WTC11 (cell line): ENCODE results near the gene TFDP3. TPM values are rescaled to one million over a fixed set of nuclear protein-coding genes. Genes with fewer than 3 reads are reported as not detected.

Experiments used
- ATAC-seq: fragments of 200-7000 bp; cut with Tn5 transposase; 2 replicates; pipeline ENCODE4 v1.10.0; 2021; ENCODE audit warnings: mild to moderate bottlenecking, moderate library complexity
- CTCF ChIA-PET: fragments of 300-600 bp; sonication (Branson Sonifier 250); formaldehyde crosslinking; loops from one replicate; lab custom pipeline; 2021; ENCODE audit warnings: antibody characterized with exemption; lab: Charles Lee
- POLR2A ChIA-PET: fragments of 350-600 bp; sonication (Branson Sonifier 250); formaldehyde crosslinking; loops from one replicate; lab custom pipeline; 2021; ENCODE audit warnings: antibody characterized with exemption; lab: Charles Lee
- DNase-seq: peaks from one replicate; pipeline ENCODE4 v3.0.0; 2021; ENCODE audit warnings: low spot score
- H3K27ac Mint-ChIP-seq: 2 replicates; pipeline ENCODE4 v1.8.0; 2021; ENCODE audit warnings: mixed read lengths
- H3K27me3 Mint-ChIP-seq: 2 replicates; pipeline ENCODE4 v1.8.0; 2021; ENCODE audit warnings: low read depth, mild to moderate bottlenecking, moderate library complexity, mixed read lengths
- H3K36me3 Mint-ChIP-seq: 2 replicates; pipeline ENCODE4 v1.8.0; 2021; ENCODE audit warnings: mixed read lengths
- H3K4me1 Mint-ChIP-seq: 2 replicates; pipeline ENCODE4 v1.8.0; 2022; ENCODE audit warnings: mixed read lengths
- H3K4me3 Mint-ChIP-seq: 2 replicates; pipeline ENCODE4 v1.8.0; 2021; ENCODE audit warnings: mild to moderate bottlenecking, moderate library complexity, mixed read lengths
- H3K9me3 Mint-ChIP-seq: 2 replicates; pipeline ENCODE4 v1.8.0; 2021; ENCODE audit warnings: mixed read lengths
- E2F5 ChIP-seq: sonication (generic); formaldehyde crosslinking; IDR thresholded peaks from 2 replicates; pipeline ENCODE4 v1.8.1; 2022; ENCODE audit warnings: mild to moderate bottlenecking, moderate library complexity, missing genetic modification reagents
- ESRRA ChIP-seq: sonication (generic); formaldehyde crosslinking; IDR thresholded peaks from 2 replicates; pipeline ENCODE4 v1.8.1; 2022; ENCODE audit warnings: mild to moderate bottlenecking, missing genetic modification reagents, borderline replicate concordance
- GRHL2 ChIP-seq: fragments of 250-450 bp; sonication (Bioruptor Pico); IDR thresholded peaks from 2 replicates; pipeline ENCODE4 v1.8.0; 2022; ENCODE audit warnings: mild to moderate bottlenecking, moderate library complexity; ENCODE audit not compliant: insufficient replicate concordance, severe bottlenecking
- JAZF1 ChIP-seq: fragments of 250-450 bp; sonication (Bioruptor Pico); IDR thresholded peaks from 2 replicates; pipeline ENCODE4 v1.9.0; 2021; ENCODE audit warnings: moderate library complexity, mild to moderate bottlenecking, inconsistent platforms
- NR2C2 ChIP-seq: sonication (generic); formaldehyde crosslinking; IDR thresholded peaks from 2 replicates; pipeline ENCODE4 v1.8.0; 2022; ENCODE audit warnings: mild to moderate bottlenecking, missing genetic modification reagents
- NR3C1 ChIP-seq: sonication (generic); formaldehyde crosslinking; conservative IDR thresholded peaks from 2 replicates; pipeline ENCODE4 v1.8.1; 2023; ENCODE audit warnings: low read depth, mild to moderate bottlenecking, missing genetic modification reagents
- RORB ChIP-seq: fragments of 250-450 bp; sonication (Bioruptor Pico); IDR thresholded peaks from 2 replicates; pipeline ENCODE4 v1.9.0; 2021; ENCODE audit warnings: mild to moderate bottlenecking
- TCF7 ChIP-seq: sonication (generic); formaldehyde crosslinking; IDR thresholded peaks from 2 replicates; pipeline ENCODE4 v1.8.0; 2022; ENCODE audit warnings: mild to moderate bottlenecking, low read depth, missing genetic modification reagents, moderate library complexity
- TEAD4 ChIP-seq: sonication (generic); formaldehyde crosslinking; IDR thresholded peaks from 2 replicates; pipeline ENCODE4 v1.8.0; 2022; ENCODE audit warnings: mild to moderate bottlenecking, missing genetic modification reagents
- TP53 ChIP-seq: sonication (generic); formaldehyde crosslinking; IDR thresholded peaks from 2 replicates; pipeline ENCODE4 v1.8.1; 2023; ENCODE audit warnings: mild to moderate bottlenecking, missing genetic modification reagents
- ZNF232 ChIP-seq: sonication (generic); formaldehyde crosslinking; IDR thresholded peaks from 2 replicates; pipeline ENCODE4 v1.8.0; 2022; ENCODE audit warnings: mild to moderate bottlenecking, missing genetic modification reagents
- ZNF281 ChIP-seq: sonication (generic); formaldehyde crosslinking; IDR thresholded peaks from 2 replicates; pipeline ENCODE4 v1.8.0; 2023; ENCODE audit warnings: mild to moderate bottlenecking, missing genetic modification reagents
- ZNF396 ChIP-seq: fragments of 250-450 bp; sonication (Bioruptor Pico); IDR thresholded peaks from 2 replicates; pipeline ENCODE4 v1.8.0; 2021; ENCODE audit warnings: mild to moderate bottlenecking, moderate library complexity, borderline replicate concordance
- ZNF423 ChIP-seq: fragments of 250-450 bp; sonication (Bioruptor Pico); IDR thresholded peaks from 2 replicates; pipeline ENCODE4 v2.1.2; 2022; ENCODE audit warnings: mild to moderate bottlenecking, moderate library complexity
- ZNF671 ChIP-seq: fragments of 250-450 bp; sonication (Bioruptor Pico); IDR thresholded peaks from 2 replicates; pipeline ENCODE4 v1.8.0; 2021; ENCODE audit warnings: mild to moderate bottlenecking
- ZSCAN18 ChIP-seq: fragments of 250-450 bp; sonication (Bioruptor Pico); IDR thresholded peaks from 2 replicates; pipeline ENCODE4 v2.1.2; 2022; ENCODE audit warnings: mild to moderate bottlenecking, moderate library complexity
- total RNA-seq: library from RNA; stranded (reverse); gene quantifications from 3 replicates; pipeline ENCODE4 v1.2.3, GENCODE V29; 2021
- TF ChIP-seq, protein P1 (sequence below): sonication (generic); formaldehyde crosslinking; IDR thresholded peaks from 2 replicates; pipeline ENCODE4 v1.8.1; 2023; ENCODE audit warnings: mild to moderate bottlenecking, missing genetic modification reagents, moderate library complexity
- TF ChIP-seq, protein P2 (sequence below): sonication (generic); formaldehyde crosslinking; IDR thresholded peaks from 2 replicates; pipeline ENCODE4 v1.8.0; 2022; ENCODE audit warnings: mild to moderate bottlenecking, missing genetic modification reagents
- TF ChIP-seq, protein P3 (sequence below): sonication (generic); formaldehyde crosslinking; IDR thresholded peaks from 2 replicates; pipeline ENCODE4 v1.8.1; 2023; ENCODE audit warnings: mild to moderate bottlenecking, missing genetic modification reagents
- TF ChIP-seq, protein P4 (sequence below): fragments of 250-450 bp; sonication (Bioruptor Pico); IDR thresholded peaks from 2 replicates; pipeline ENCODE4 v1.9.0; 2021; ENCODE audit warnings: mild to moderate bottlenecking, borderline replicate concordance

Gene TFDP3
- total RNA-seq, 1 experiment from 2014 or later, result not detected

GRCh38 chrX:133185938-133186337, 32.2 kb downstream of the TFDP3 start:
- TF ChIP-seq ZNF281 (CRISPR knock-in tag) (no peak), JAZF1 (CRISPR knock-in tag) (no peak), ZNF423 (CRISPR knock-in tag) (no peak), NR3C1 (CRISPR knock-in tag) (no peak), TCF7 (CRISPR knock-in tag) (no peak), RORB (CRISPR knock-in tag) (no peak), ZNF232 (CRISPR knock-in tag) (no peak), TEAD4 (no peak), ZSCAN18 (CRISPR knock-in tag) (no peak), ESRRA (no peak), GRHL2 (no peak), TP53 (CRISPR knock-in tag) (no peak), ZNF396 (no peak), NR2C2 (CRISPR knock-in tag) (no peak), E2F5 (CRISPR knock-in tag) (no peak), ZNF671 (CRISPR knock-in tag) (no peak)
- TF ChIP-seq, protein P1, sequence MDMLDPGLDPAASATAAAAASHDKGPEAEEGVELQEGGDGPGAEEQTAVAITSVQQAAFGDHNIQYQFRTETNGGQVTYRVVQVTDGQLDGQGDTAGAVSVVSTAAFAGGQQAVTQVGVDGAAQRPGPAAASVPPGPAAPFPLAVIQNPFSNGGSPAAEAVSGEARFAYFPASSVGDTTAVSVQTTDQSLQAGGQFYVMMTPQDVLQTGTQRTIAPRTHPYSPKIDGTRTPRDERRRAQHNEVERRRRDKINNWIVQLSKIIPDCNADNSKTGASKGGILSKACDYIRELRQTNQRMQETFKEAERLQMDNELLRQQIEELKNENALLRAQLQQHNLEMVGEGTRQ (CRISPR knock-in tag), result no peak
- TF ChIP-seq, protein P2, sequence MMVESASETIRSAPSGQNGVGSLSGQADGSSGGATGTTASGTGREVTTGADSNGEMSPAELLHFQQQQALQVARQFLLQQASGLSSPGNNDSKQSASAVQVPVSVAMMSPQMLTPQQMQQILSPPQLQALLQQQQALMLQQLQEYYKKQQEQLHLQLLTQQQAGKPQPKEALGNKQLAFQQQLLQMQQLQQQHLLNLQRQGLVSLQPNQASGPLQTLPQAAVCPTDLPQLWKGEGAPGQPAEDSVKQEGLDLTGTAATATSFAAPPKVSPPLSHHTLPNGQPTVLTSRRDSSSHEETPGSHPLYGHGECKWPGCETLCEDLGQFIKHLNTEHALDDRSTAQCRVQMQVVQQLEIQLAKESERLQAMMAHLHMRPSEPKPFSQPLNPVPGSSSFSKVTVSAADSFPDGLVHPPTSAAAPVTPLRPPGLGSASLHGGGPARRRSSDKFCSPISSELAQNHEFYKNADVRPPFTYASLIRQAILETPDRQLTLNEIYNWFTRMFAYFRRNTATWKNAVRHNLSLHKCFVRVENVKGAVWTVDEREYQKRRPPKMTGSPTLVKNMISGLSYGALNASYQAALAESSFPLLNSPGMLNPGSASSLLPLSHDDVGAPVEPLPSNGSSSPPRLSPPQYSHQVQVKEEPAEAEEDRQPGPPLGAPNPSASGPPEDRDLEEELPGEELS (CRISPR knock-in tag), result no peak
- TF ChIP-seq, protein P3, sequence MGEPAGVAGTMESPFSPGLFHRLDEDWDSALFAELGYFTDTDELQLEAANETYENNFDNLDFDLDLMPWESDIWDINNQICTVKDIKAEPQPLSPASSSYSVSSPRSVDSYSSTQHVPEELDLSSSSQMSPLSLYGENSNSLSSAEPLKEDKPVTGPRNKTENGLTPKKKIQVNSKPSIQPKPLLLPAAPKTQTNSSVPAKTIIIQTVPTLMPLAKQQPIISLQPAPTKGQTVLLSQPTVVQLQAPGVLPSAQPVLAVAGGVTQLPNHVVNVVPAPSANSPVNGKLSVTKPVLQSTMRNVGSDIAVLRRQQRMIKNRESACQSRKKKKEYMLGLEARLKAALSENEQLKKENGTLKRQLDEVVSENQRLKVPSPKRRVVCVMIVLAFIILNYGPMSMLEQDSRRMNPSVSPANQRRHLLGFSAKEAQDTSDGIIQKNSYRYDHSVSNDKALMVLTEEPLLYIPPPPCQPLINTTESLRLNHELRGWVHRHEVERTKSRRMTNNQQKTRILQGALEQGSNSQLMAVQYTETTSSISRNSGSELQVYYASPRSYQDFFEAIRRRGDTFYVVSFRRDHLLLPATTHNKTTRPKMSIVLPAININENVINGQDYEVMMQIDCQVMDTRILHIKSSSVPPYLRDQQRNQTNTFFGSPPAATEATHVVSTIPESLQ, result no peak
- TF ChIP-seq, protein P4, sequence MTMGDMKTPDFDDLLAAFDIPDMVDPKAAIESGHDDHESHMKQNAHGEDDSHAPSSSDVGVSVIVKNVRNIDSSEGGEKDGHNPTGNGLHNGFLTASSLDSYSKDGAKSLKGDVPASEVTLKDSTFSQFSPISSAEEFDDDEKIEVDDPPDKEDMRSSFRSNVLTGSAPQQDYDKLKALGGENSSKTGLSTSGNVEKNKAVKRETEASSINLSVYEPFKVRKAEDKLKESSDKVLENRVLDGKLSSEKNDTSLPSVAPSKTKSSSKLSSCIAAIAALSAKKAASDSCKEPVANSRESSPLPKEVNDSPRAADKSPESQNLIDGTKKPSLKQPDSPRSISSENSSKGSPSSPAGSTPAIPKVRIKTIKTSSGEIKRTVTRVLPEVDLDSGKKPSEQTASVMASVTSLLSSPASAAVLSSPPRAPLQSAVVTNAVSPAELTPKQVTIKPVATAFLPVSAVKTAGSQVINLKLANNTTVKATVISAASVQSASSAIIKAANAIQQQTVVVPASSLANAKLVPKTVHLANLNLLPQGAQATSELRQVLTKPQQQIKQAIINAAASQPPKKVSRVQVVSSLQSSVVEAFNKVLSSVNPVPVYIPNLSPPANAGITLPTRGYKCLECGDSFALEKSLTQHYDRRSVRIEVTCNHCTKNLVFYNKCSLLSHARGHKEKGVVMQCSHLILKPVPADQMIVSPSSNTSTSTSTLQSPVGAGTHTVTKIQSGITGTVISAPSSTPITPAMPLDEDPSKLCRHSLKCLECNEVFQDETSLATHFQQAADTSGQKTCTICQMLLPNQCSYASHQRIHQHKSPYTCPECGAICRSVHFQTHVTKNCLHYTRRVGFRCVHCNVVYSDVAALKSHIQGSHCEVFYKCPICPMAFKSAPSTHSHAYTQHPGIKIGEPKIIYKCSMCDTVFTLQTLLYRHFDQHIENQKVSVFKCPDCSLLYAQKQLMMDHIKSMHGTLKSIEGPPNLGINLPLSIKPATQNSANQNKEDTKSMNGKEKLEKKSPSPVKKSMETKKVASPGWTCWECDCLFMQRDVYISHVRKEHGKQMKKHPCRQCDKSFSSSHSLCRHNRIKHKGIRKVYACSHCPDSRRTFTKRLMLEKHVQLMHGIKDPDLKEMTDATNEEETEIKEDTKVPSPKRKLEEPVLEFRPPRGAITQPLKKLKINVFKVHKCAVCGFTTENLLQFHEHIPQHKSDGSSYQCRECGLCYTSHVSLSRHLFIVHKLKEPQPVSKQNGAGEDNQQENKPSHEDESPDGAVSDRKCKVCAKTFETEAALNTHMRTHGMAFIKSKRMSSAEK (CRISPR knock-in tag), result no peak
- CTCF ChIA-PET, result no interaction called here
- ATAC-seq (no peak), DNase-seq (no peak)
- no peak overlapping the region for H3K4me3 Mint-ChIP-seq
- no peaks in the 10 kb centered on the region for H3K27me3 Mint-ChIP-seq
- H3K4me1 Mint-ChIP-seq, result peaks cover 16% of the 10 kb centered on the region
- no peak overlapping the region for H3K27ac Mint-ChIP-seq
- POLR2A ChIA-PET, result no interaction called here
- no peaks in the 10 kb centered on the region for H3K9me3 Mint-ChIP-seq
- H3K36me3 Mint-ChIP-seq, result no peaks in the 10 kb centered on the region
